ENCODE data around the gene INPP5K. TPM values are rescaled to one million over a fixed set of nuclear protein-coding genes. Genes with fewer than 3 reads are reported as not detected.

INPP5K gene
- total RNA-seq, 1 experiment from 2014 or later = 26.2 TPM

DNA sequence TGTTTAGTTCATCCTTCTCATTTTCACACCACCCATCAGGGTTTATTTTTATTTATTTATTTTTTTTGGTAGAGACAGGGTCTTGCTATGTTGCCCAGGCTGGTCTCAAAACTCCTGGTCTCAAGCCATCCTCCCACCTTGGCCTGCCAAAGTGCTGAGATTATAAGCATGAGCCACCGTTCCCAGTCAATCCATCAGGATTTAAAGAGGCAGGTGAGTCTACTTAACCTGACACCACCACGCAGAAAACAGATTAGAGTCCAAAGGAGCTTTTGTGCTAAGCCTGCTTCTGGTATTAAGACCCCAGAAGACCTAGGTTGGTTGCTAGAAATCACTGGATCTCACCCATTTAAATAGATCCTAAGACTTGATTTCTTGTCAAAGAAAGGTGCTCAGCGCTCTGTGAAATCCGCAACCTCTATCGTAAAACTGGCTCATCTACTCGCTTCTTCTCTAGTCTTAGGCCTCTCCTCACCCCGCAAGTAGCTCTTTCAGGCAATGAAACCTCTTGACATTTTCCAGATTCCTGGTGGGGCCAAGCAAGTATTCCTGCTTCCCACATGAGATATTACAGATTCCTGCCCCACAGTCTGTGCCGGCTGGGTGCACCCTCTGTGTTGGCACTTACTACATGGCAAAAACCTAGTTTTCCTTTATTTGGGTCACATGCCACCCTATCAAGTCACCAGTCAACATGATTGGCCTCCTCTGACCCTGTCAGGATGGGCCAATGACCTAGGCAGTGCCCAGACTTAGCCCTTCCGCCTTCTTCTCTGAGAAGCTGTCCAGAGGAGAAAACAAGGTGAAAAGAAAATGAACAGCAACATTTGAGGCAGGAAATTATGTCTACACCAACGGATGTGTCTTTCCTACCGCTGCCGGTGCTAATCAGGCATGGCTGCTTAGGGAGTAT lies 37.2 kb upstream of the INPP5K start:
- no peak for DNase-seq (ENCODE audit: low spot score)
- no peak for TF ChIP-seq EZH2 (IDR thresholded peaks at IDR 0.05; ENCODE audit: borderline replicate concordance, low read depth, low read length, poor library complexity, severe bottlenecking)
- TF ChIP-seq, protein P1, sequence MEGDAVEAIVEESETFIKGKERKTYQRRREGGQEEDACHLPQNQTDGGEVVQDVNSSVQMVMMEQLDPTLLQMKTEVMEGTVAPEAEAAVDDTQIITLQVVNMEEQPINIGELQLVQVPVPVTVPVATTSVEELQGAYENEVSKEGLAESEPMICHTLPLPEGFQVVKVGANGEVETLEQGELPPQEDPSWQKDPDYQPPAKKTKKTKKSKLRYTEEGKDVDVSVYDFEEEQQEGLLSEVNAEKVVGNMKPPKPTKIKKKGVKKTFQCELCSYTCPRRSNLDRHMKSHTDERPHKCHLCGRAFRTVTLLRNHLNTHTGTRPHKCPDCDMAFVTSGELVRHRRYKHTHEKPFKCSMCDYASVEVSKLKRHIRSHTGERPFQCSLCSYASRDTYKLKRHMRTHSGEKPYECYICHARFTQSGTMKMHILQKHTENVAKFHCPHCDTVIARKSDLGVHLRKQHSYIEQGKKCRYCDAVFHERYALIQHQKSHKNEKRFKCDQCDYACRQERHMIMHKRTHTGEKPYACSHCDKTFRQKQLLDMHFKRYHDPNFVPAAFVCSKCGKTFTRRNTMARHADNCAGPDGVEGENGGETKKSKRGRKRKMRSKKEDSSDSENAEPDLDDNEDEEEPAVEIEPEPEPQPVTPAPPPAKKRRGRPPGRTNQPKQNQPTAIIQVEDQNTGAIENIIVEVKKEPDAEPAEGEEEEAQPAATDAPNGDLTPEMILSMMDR (conservative IDR thresholded peaks at IDR 0.05; ENCODE audit: low read depth, low read length) = no peak
- H3K36me3 ChIP-seq (ENCODE audit: insufficient read depth, low read length, poor library complexity, severe bottlenecking) = peaks cover 11% of the 10 kb centered on the region
- intact Hi-C loops (cut with micrococcal nuclease; ENCODE audit: unreplicated experiment) = no loop called here
- no peak overlapping the region for H3K4me3 ChIP-seq (ENCODE audit: low read depth, low read length, poor library complexity, severe bottlenecking)
- peaks cover 8% of the 10 kb centered on the region for H3K4me1 ChIP-seq (ENCODE audit: insufficient read depth, low read length, poor library complexity, severe bottlenecking)
- no peaks in the 10 kb centered on the region for H3K27me3 ChIP-seq (replicated peaks; ENCODE audit: insufficient read depth, low read depth, low read length, poor library complexity)
- no TSS peak for BruUV-seq (replicated peaks)
- H3K27ac ChIP-seq (ENCODE audit: low read depth, low read length, poor library complexity, severe bottlenecking) = no peak overlapping the region
- H3K9me3 ChIP-seq (ENCODE audit: low read depth, low read length, poor library complexity, severe bottlenecking) = no peaks in the 10 kb centered on the region
- ChIA-PET CTCF (interaction anchor here (0.9 kb wide), 1 partner anchor 21 kb away, joined by 7 read pairs; no protein-coding TSS in a partner anchor), POLR2A (ENCODE audit: low non-redundant PET) (no interaction called here)

DNA sequence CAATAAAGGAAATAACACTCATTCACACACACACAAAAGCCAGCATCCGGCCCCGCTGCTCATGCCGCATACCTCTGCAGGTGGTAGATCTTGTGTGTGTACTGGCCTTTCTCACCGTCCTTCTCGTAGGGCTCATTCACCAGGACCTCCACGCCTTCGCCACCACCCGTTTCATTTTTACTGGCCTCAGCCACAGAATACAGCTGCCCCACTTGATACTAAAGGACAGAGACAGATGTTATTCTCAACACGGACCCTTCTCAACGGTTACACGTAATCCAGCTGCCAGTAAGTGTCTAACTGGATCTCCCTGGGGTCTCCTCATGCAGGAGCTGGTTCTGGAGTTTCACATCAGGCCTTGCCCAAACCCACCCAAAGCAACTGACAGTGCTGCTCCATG lies 36.5 kb upstream of the INPP5K start:
- TF ChIP-seq, protein P1 (conservative IDR thresholded peaks at IDR 0.05; ENCODE audit: low read depth, low read length) = no peak
- TF ChIP-seq EZH2 (IDR thresholded peaks at IDR 0.05; ENCODE audit: borderline replicate concordance, low read depth, low read length, poor library complexity, severe bottlenecking) = no peak
- Histone ChIP-seq H3K27me3 (replicated peaks; ENCODE audit: insufficient read depth, low read depth, low read length, poor library complexity) (no peaks in the 10 kb centered on the region), H3K27ac (ENCODE audit: low read depth, low read length, poor library complexity, severe bottlenecking) (no peak overlapping the region), H3K4me1 (ENCODE audit: insufficient read depth, low read length, poor library complexity, severe bottlenecking) (peaks cover 8% of the 10 kb centered on the region), H3K4me3 (ENCODE audit: low read depth, low read length, poor library complexity, severe bottlenecking) (no peak overlapping the region), H3K36me3 (ENCODE audit: insufficient read depth, low read length, poor library complexity, severe bottlenecking) (peaks cover 18% of the 10 kb centered on the region), H3K9me3 (ENCODE audit: low read depth, low read length, poor library complexity, severe bottlenecking) (no peaks in the 10 kb centered on the region)
- no peak for DNase-seq (ENCODE audit: low spot score)
- ChIA-PET POLR2A (ENCODE audit: low non-redundant PET) (no interaction called here), CTCF (no interaction called here)
- BruUV-seq (replicated peaks) = no TSS peak
- intact Hi-C loops (cut with micrococcal nuclease; ENCODE audit: unreplicated experiment) = no loop called here

DNA sequence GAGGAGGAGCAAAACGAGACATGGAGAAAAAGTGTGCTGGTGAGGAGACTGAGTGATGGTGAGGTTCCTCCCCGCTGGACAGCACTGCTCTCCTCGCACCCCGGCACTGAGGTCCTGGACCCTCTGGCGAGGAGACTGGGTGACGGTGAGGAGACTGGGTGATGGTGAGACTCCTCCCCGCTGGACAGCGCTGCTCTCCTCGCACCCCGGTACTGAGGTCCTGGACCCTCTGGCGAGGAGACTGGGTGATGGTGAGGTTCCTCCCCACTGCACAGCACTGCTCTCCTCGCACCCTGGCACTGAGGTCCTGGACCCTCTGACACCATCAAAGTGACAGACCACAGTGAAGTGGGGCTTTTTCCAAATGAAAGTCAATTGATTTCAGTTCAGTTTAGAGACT lies 35.3 kb upstream of the INPP5K start:
- Histone ChIP-seq H3K4me1 (ENCODE audit: insufficient read depth, low read length, poor library complexity, severe bottlenecking) (peaks cover 8% of the 10 kb centered on the region), H3K27me3 (replicated peaks; ENCODE audit: insufficient read depth, low read depth, low read length, poor library complexity) (no peaks in the 10 kb centered on the region), H3K9me3 (ENCODE audit: low read depth, low read length, poor library complexity, severe bottlenecking) (no peaks in the 10 kb centered on the region), H3K27ac (ENCODE audit: low read depth, low read length, poor library complexity, severe bottlenecking) (no peak overlapping the region), H3K4me3 (ENCODE audit: low read depth, low read length, poor library complexity, severe bottlenecking) (no peak overlapping the region), H3K36me3 (ENCODE audit: insufficient read depth, low read length, poor library complexity, severe bottlenecking) (peaks cover 19% of the 10 kb centered on the region)
- intact Hi-C loops (cut with micrococcal nuclease; ENCODE audit: unreplicated experiment) = no loop called here
- POLR2A ChIA-PET (ENCODE audit: low non-redundant PET) = no interaction called here
- BruUV-seq (replicated peaks) = no TSS peak
- CTCF ChIA-PET = no interaction called here
- DNase-seq (ENCODE audit: low spot score) = no peak
- TF ChIP-seq, protein P1 (conservative IDR thresholded peaks at IDR 0.05; ENCODE audit: low read depth, low read length) = no peak
- no peak for TF ChIP-seq EZH2 (IDR thresholded peaks at IDR 0.05; ENCODE audit: borderline replicate concordance, low read depth, low read length, poor library complexity, severe bottlenecking)

Data from A673 (cell line).